Measurements from ENCODE around the gene MAGEA9B.
A peak's percentile ranks its signal among the peaks of the same experiment; 100 is the strongest.
"Not testable (repeated sequence)": the region's sequence is repeated elsewhere in the genome, so short reads cannot be mapped to it uniquely, and the experiment has no call there.

MAGEA9B gene

GRCh38 chrX:149570668-149571067 is 16.6 kb downstream of the MAGEA9B start:
- peak; percentile 0 for DNase-seq

DNA sequence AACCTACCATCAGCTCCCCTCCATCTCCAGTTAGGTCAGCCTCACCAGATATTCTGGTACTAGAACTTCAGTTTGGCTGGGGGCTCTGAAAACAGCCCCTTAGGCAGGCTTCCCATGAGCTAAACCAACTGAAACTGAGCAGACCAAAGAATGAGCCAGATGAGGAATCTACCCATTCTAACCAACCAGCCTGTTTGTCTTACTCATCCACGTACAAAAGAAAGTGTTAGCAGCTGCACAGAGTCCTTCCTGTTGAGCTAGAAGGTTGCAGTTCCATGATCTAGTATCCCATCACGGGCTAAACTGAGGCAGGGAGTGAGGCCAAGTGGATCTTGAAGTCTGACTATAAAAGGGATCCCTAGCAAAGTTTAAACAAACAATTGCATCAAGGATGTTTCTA is 17.5 kb downstream of the MAGEA9B start:
- DNase-seq = no peak

- DNase-seq = no peak
These were observed 18.5 kb downstream of the MAGEA9B start for GRCh38 chrX:149568701-149569296.

DNA sequence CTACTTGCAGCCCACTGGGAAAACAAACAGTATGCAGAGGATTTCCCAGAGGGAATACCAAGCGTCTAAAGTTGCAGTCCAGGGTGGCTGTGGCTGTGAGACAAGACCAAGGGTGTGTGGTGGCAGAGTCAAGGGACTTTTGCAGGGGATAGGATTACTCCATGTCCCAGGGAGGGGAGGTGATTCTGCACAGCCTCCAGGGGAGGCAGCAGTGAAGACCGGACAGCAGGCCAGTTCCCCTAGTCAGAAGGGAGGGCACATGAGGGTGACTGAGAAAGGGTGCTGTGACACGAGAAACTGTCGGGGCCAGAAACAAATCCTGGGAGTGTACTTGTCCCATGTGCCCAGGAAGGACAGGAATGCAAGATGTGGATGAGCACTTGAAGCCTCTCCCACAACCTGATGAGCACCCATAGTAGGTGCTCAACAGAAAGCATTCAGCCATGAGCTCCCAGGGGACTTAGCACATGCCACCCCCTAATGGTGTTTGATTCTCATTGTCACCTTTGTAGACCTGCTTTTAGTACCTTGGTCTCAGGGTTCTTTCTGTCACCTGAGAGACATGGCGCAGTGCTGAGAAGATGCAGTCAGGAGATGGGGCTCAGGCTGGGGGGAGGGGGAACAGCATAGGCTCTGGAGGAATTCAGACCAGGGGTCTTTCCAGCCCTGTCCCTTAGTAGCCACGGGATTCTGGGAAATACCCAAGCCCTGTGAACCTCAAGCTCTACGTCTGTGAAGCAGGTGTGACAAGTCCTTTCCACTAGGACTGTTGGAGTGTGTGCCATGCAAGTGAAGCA is 19.4 kb downstream of the MAGEA9B start:
- no peak for DNase-seq

- no peak for DNase-seq
These were observed 23.9 kb downstream of the MAGEA9B start for GRCh38 chrX:149563359-149563758.

- DNase-seq = not testable (repeated sequence)
These were observed 32.0 kb downstream of the MAGEA9B start for GRCh38 chrX:149555251-149555650.

GRCh38 chrX:149551939-149552248 is 35.4 kb downstream of the MAGEA9B start:
- not testable (repeated sequence) for DNase-seq

DNA sequence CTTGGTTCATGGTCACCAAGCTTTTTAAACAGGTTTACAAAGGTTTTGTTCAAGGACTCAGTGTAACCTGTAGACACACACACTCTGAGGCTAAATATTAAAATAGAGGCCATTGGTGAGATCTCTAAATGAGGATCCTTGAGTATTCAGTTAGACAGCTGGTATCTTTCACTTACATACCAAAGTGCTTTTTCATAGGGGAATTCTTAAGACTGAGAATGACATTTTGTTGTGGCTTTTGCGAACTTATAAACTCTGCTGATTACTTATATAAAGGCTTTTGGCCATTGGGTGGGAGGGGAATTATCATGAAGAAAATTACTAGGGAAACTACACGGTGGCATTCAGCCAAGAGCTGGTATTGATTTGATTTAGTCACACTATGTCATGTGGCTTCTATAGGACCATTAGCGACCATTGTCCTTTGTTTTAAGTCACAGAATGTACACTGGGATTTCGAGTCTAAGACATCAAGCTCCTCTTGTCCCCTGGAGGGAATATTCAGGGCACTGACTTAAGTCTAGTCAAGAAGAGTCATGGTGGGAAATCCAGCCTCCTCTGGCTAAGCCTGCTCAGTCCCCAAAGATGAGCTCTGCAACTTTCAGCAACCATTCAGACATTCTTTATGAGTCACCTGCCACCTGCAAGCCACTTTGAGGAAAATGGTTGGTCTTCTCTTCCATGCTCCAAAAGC is 35.9 kb downstream of the MAGEA9B start:
- not testable (repeated sequence) for DNase-seq

GRCh38 chrX:149550454-149550853 is 36.8 kb downstream of the MAGEA9B start:
- DNase-seq = not testable (repeated sequence)

GRCh38 chrX:149549701-149550100 is 37.6 kb downstream of the MAGEA9B start, which contains the start of gene HSFX3:
Gene HSFX3, minus strand, starts transcription at chrX:149549924. Its CDS starts 72 bp downstream, at chrX:149549852.
- DNase-seq = not testable (repeated sequence)

GRCh38 chrX:149547782-149548181 is 39.5 kb downstream of the MAGEA9B start:
- DNase-seq = not testable (repeated sequence)

GRCh38 chrX:149546962-149547361 is 40.3 kb downstream of the MAGEA9B start:
- DNase-seq = not testable (repeated sequence)

DNA sequence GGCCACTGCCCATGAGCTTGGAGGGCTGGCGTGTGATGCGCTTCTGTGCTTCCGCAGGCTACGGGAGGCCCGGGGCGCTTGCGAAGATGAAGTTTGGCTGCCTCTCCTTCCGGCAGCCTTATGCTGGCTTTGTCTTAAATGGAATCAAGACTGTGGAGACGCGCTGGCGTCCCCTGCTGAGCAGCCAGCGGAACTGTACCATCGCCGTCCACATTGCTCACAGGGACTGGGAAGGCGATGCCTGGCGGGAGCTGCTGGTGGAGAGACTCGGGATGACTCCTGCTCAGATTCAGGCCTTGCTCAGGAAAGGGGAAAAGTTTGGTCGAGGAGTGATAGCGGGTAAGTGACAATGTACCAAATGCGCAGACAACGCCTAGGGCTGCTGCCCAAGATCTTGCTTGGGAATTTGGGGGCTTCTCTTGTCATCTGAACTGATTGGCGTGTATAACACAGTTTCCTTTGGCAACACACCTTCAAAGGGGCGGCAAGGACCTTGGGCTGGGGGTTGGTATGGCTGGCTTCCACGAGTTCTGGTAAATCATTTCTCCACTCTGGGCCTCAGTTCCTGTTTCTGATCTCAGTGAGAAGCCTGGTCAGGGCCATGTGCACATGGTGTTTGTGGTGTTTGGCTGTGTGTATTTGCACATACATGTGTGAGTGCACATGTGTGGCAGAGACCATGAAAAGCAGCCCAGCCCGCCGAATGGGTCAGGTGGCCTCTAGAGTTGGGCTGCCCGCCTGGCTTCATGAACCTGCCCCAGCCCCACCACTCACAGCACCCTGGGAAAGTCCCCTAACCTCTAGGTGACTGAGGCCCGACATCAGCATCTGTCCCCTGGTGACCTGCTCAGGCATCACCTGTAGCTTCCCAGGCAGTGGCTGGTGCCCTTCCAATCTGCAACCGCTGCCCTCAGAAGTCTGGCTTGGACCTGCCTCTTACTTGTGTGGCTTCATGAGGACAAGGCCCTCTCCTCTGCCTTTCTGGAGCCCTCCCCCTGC is 41.4 kb downstream of the MAGEA9B start:
- DNase-seq = not testable (repeated sequence)

DNA sequence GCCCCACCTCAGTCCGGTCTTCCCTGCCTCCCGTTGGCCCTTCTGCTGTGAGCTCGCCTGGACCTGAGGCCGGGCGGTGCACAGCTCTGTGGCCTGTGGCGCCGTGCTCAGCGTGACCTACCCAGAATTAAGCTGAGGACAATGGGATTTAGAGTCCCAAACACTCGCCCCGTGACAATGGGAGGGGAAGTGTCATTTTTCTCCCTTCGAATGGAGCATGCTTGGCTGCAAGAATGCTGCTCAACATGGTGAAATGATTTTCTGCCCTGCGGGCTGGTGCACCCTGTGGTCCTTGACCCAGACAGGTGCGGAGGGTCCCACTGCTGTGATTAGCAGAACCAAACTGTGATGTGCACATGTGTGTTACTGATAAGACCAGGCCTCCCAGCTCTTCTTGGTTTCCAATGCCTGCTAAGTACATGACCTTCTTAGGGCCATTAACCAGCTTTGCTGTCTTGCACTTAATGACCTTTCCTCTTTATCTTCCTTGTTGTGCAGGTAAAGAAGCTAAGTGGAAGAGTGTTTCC is 45.7 kb downstream of the MAGEA9B start:
- no peak for DNase-seq

DNA sequence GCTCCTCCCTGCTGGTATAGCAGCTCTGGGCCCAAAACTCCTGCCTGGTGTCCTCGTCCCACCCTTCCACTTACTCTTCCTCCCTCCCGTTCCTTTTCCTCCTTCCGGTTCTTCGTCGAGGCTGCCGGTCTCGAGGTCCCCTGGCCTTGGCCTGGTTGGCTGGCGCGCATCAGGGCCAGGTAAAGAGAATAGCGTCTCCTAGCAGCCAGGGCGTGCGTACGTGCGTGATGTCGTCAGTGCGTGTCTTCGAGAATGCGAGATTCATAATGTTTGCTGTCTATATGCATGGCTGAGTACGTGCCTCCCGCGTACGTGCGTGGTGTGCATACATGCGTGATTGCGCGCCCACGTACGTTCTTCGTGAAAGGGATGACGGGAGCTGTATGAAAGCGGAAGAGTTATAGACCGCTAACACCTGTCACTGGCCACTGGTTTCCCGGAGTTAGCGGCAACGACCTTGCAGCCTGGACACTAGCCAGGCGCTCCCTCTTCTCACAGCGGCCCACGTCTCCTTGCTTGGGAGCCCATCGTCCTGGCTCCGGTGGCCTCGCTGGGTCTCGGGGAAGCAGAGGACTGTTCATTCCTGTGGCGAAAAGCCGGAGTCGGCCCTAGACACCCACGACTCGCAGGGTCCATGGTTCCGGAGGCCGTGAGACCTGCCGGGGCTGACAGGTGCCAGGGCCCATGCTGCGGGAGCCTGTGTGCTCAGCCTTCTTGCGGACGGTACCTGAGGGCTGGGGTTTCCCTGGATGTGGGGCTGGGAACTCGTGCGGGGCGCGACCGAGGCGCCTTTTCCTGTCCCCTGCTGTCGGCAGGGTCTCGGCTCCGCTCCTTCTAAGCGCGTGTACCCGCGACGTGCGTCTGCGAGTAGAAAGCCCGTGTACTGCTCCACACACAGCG is 46.4 kb downstream of the MAGEA9B start, which contains the start of gene EOLA1:
Gene EOLA1, plus strand, starts transcription at position 392 of the 900 bp plus-strand sequence. CDS start 4,619 bp downstream, outside the sequence.
- DNase-seq = peak; percentile 81

DNA sequence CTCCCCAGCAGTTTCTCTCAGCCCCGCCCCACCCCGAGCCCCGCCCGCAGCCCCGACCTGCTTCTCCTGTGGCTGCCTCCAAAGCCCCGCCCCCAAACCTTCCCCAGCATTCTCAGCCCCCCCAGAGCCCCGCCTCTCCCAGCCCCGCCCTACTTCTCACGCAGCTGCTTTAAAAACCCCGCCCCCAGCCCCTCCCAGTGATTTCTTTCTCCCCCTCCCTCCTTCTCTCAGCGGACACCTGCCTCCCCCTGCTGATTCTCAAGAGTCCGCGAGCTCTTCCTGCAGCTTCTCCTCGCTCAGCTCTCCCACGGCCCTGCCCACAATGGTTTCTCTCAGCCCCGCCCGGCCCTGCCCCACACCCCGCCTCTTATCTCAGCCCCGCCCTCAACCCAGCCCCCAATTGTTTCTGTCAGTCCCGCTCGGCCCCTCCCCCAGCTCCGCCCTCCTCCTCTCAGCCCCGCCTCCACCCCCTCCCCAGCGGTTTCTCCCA is 47.1 kb downstream of the MAGEA9B start:
- peak; percentile 60 for DNase-seq

- DNase-seq = peak; percentile 75
These were observed 47.8 kb downstream of the MAGEA9B start for GRCh38 chrX:149539283-149540130.

DNA sequence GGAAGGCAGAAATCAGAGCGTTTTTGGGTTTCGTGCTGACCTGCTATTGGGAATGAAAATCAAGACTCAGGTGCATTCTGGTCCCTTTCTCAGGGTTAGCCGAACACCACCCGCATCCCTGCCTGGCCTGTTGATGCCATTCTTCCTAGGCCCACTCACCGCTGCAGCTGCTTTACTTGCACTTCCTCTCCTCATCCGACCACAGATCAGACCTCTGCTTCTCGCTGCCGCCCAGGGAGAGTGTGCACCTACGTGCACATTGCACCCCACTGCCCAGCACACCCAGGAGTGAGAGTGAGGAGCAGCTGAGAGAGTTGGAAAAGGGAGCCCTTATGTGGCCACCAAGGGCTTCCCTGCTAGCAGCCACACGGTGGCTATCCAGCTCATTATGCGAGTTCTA is 49.8 kb downstream of the MAGEA9B start:
- DNase-seq = not testable (repeated sequence)

DNA sequence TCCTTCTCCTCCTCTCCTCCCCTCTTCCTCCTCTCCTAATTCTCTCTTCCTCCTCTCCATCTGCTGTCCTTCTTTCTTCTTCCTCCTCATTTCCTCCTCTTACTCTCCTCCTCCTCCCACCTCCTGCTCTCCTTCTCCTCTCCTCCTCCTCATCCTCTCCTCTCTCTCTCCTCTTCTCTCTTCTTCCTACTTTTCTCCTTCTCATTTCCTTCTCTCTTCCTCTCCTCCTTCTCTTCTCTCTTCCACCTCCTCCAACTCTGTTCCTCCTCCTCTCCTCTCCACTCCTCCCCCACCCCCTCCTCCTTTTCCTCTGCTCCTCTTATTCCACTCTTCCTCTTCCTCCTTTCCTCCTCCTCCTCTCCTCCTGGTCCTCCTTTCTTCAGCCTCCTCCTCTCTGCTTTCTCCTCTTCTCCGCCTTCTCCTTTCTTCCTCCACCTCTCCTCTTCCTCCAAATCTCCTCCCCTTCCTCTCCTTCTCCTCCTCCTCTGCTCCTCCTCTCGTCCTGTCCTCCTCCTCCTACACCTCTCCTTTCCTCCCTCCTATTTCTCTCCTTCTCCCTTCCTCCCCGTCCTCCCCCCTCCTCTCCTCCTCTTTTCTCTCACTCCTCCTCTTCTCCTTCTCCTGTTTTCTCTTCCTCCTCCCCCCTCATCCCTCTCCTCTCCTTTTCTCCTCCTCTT is 52.2 kb downstream of the MAGEA9B start:
- DNase-seq = not testable (repeated sequence)
